ENCODE data around the gene PCK2.
"Not testable (repeated sequence)": the region's sequence is repeated elsewhere in the genome, so short reads cannot be mapped to it uniquely, and the experiment has no call there.

Gene PCK2

DNA sequence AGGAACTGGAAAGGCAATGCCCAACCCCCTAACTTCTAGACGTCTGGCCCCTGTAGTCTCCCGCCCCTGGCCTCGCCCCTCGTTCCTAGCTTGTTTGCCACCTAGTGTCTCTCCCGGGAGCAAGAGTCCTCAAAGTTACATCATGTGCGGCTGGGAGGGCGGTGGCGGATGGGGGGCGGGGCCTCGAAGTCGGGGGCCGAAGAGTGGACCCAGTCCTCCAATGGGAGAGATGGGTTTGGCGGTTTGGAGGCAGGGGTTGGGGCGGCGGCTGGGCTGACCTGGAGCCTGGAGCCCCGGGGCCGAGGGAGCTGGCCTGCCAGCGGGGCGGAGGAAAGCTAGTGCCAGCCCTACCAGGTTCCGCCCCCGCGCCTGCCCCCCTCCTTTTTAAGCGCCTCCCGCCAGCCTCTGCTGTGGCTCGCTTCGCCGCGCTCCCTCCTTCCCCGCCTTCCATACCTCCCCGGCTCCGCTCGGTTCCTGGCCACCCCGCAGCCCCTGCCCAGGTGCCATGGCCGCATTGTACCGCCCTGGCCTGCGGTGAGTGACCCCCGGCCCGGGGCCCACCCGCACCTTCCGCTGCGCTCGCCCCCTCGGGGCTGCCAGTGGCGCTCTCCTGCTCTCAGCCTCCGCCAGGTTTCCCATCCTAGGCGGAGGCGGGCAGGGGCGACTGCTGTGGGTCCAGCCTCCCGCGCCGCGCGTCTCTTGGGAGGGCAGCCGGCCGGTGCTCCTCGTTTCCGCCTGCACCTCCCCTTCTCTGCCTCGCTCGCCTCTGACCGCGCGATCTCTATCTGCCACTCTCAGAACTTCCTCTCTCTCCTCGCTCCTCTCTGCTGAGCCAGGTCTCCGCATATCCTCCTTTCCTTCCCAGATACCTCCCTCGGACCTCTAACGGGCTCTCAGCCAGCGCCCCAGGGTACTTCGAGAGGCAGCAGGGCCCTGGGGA is at the start of gene PCK2:
TSS of gene PCK2 (plus strand) at position 411 of the 940 bp plus-strand sequence. CDS start at position 506, 95 bp downstream.
- peak; percentile 98 for DNase-seq (ENCODE audit: low spot score)

GRCh38 chr14:24049002-24049401 is 45.1 kb upstream of the PCK2 start:
- DNase-seq (ENCODE audit: low spot score): not testable (repeated sequence)

GRCh38 chr14:24050753-24051152 is 43.4 kb upstream of the PCK2 start:
- DNase-seq (ENCODE audit: low spot score): not testable (repeated sequence)

DNA sequence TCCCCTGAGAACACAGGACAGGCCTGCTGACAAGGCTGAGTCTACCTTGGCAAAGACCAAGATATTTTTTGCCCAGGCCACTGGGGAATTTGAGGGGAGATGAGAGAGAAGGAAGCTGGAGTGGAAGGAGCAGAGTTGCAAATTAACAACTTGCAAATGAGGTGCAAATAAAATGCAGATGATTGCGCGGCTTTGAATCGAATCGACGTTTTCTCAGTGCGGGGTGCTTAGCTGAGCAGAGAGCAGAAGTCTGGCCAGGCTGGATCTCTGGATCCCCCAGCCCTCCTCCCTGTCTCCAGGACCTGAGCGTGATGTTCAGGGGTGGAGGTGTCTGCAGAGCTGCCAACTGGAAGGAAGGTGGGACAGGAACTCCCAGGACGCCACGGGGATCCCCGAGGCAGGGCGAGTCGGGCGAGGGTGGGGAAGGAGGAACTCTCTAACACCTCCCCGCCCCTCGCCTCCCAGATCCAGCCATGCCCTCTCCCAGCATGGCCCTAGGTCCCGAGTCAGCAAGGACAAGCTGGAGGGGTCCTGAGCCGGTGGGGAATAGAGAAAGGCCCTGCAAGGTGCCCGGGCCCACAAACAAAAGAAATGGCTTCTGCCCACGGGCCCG is 42.8 kb upstream of the PCK2 start:
- no peak for DNase-seq (ENCODE audit: low spot score)

DNA sequence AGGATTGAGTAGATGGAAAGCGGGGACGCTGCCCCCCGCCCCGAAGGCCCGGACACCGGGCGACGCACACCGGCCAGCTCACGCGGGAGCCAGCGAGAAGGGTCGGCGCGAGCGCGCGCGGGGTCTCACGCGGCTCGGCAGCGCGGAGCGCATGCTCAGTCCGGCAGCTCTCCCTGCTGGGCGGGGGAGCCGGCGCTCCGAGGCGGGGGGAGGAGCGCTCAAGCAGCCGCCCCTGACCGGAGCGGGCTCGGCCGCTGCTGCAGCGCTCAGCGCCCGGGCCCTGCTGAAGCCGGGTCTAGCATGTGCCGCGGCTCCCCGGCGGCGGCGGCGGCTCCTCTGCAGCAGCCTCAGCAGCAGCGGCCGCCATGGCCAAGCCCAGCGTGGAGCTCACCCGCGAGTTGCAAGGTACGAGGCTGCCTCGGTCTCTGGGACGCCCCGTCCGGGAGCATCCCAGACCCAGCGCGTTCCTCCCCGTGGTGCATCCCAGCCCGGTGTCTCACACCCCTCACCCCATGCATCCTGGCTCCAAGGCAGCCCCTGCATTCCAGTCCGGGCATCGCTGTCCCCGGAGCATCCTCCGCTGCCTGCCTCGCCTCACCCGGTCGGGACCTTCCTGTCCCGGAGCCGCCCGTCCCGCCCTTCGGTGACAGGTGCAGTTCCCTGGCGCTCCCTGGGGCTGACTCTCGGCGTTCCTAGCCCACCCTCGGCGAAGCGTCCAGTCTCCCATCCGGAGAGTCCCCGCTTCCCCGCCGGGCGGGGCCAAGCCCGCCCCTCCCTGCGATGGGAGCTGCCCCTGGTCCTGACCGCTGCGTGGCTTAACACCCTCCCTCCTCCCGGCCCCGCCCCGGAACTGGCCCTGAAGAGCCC is 42.1 kb upstream of the PCK2 start, which contains the start of gene CARMIL3:
TSS of gene CARMIL3 (plus strand) at position 221 of the 867 bp plus-strand sequence. CDS start at position 366, 145 bp downstream.
- DNase-seq (ENCODE audit: low spot score): peak; percentile 91

- no peak for DNase-seq (ENCODE audit: low spot score)
Observed at GRCh38 chr14:24052656-24053547, 41.2 kb upstream of the PCK2 start.

DNA sequence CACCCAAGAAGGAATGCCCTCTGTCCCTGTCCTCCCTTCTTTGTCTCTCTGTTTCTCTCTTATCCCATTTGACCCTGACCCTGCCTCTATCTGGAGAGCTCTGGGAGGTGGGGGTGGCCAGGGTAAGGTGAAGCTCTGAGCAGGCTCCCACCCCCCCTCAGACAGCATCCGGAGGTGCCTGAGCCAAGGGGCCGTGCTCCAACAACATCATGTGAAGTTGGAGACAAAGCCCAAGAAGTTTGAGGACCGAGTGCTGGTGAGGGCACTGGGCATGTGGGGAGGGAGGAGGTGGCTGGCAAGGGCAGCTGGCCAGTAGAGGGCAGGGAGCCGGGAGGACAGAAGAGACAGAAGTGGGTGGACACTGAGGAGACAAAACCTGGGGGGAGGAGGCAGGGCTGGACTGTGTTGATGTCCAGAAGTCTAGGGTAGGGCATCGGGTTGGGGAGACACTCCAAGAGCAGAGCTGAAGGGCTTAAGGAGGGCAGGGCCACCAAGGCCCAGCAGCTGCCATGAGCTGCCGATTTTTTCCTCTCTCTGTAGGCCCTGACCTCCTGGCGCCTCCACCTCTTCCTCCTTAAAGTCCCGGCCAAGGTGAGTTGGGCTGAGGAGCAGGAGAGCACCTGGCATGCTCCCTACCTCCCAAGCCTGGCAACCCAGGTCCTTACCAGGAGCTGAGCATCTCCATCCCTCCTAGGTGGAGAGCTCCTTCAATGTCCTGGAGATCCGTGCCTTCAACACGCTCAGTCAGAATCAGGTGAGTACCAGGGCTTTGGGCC is 40.4 kb upstream of the PCK2 start:
- no peak for DNase-seq (ENCODE audit: low spot score)

DNA sequence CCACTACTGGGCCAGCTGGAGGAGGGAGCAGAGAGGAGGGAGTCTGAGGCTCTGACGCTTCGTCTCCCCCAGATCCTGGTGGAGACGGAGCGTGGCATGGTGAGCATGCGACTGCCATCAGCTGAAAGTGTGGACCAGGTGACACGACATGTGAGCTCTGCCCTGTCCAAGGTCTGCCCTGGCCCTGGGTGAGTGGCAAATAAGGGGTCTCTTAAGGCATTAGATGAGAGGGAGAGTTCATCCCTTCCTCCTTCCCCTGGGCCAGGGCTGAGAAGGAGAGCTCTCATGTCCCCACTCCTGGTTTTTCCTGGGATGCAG is 39.8 kb upstream of the PCK2 start:
- no peak for DNase-seq (ENCODE audit: low spot score)

DNA sequence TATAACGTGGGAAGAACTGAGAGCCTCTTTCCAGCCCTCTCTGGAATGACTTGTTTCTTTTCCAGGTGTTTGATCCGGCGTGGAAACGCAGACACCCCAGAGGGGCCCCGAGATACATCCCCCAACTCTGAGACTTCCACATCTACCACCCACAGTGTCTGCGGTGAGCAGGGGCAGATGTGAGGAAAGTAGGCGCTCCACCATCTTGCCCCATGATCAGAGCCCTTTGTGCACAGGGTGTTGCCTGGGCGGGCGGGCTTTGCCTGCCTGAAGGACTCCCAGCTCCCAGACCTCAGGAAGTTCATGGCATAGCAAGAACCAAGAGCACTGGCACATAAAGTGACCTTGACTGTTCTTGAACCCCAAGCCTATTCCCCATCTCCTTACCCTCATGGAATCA is 39.5 kb upstream of the PCK2 start:
- DNase-seq (ENCODE audit: low spot score): no peak

GRCh38 chr14:24055971-24056799 is 37.9 kb upstream of the PCK2 start:
- DNase-seq (ENCODE audit: low spot score): no peak

- DNase-seq (ENCODE audit: low spot score): no peak
Observed at GRCh38 chr14:24056800-24057184, 37.3 kb upstream of the PCK2 start.

- no peak for DNase-seq (ENCODE audit: low spot score)
Observed at GRCh38 chr14:24057271-24057670, 36.8 kb upstream of the PCK2 start.

DNA sequence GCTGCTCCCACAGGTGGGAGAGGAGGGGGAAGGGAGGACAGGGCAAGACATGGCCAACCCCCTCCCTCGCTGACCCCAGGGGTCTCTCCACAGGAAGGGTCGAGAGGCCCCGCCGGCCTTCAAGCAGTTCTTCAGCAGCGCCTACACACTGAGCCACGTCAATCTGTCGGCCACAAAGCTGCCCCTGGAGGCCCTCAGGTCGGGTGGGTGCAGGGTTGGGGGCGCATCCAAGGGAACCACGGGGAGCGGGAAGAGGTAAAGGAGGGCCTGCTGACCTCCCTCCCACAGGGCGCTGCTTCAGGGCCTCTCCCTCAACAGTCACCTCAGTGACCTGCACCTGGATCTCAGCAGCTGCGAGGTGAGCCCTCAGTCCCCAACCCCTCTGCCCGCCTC is 36.2 kb upstream of the PCK2 start:
- DNase-seq (ENCODE audit: low spot score): no peak

- DNase-seq (ENCODE audit: low spot score): peak; percentile 87
Observed at GRCh38 chr14:24058260-24058950, 35.7 kb upstream of the PCK2 start.

- no peak for DNase-seq (ENCODE audit: low spot score)
Observed at GRCh38 chr14:24058951-24059475, 35.1 kb upstream of the PCK2 start.

DNA sequence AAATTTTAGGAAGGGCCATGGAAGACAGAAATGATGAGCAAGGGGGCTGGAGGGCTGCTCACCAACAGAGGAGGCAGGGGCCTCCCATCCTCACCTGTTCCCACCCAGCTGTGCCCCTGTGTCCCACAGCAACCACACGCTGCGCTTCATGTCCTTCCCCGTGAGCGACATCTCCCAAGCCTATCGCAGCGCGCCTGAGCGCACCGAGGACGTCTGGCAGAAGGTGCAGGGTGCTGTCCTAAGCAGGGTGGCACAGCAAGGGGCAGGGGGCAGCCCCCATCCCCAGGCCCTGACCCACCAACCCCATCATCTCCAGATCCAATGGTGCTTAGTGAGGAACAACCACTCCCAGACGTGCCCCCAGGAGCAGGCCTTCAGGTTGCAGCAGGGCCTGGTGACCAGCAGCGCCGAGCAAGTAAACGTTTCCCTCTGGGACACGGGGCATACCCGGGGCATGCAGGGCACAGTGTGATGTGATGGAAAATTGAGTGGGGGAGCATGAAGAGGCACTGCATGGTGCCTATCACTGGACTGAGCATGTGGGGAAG is 34.2 kb upstream of the PCK2 start:
- no peak for DNase-seq (ENCODE audit: low spot score)

DNA sequence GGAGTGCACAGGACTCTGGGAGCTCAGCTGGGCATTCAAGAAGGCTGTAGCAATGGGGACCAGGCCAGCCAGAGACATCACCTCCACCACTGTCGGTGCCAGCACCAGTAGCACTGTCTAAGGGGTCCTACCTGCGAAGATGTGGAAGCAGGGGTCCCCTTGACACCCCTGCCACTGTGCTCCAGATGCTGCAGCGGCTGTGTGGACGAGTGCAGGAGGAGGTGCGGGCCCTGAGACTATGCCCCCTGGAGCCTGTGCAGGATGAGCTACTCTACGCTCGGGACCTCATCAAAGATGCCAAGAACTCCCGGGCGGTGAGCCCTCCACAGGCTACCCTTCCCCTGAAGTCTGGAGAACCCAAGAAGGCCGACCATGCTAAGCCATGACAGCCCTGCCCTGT is 33.7 kb upstream of the PCK2 start:
- DNase-seq (ENCODE audit: low spot score): no peak

Data from AG20443 (cell line).